HepG2 (cell line): Measurements from ENCODE around the gene TAF8. TPM values are rescaled to one million over a fixed set of nuclear protein-coding genes. Genes with fewer than 3 reads are reported as not detected.

ENCODE experiments used
- AHDC1 ChIP-seq: sonication (generic); formaldehyde crosslinking; IDR thresholded peaks from 2 replicates; pipeline ENCODE4 v1.5.1; 2020; ENCODE audit warnings: mild to moderate bottlenecking, missing genetic modification reagents, borderline replicate concordance
- ATF3 ChIP-seq: sonication (generic); formaldehyde crosslinking; IDR thresholded peaks from 2 replicates; pipeline ENCODE4 v1.4.0; 2020; ENCODE audit warnings: missing genetic modification reagents
- ATRX ChIP-seq: sonication (generic); formaldehyde crosslinking; IDR thresholded peaks from 2 replicates; pipeline ENCODE4 v1.4.0; 2020; ENCODE audit warnings: missing genetic modification reagents, borderline replicate concordance
- CC2D1A ChIP-seq: sonication (generic); formaldehyde crosslinking; IDR thresholded peaks from 2 replicates; pipeline ENCODE4 v1.8.1; 2023; ENCODE audit warnings: mild to moderate bottlenecking, missing genetic modification reagents
- CREB1 ChIP-seq, 2 experiments: fragments of 450-650 bp in 1 of 2; IDR thresholded peaks; 2 replicates each; pipeline ENCODE4 v1.6.1; 2016 to 2017; ENCODE audit warnings: control low read depth in 1 of 2, mild to moderate bottlenecking in 1 of 2, missing compliant biosample characterization in 1 of 2, missing genetic modification characterization in 1 of 2
- CREM ChIP-seq, 2 experiments: sonication (generic) in 1 of 2; formaldehyde crosslinking in 1 of 2; IDR thresholded peaks; 2 replicates each; pipeline versions ENCODE4 v1.4.0 to v1.6.1; 2016 to 2020; ENCODE audit warnings: antibody characterized with exemption in 1 of 2, mild to moderate bottlenecking in 1 of 2, missing genetic modification reagents in 1 of 2
- KDM1A ChIP-seq: IDR thresholded peaks from 2 replicates; pipeline ENCODE4 v1.6.1; 2016; ENCODE audit warnings: missing compliant biosample characterization
- TEAD3 ChIP-seq: optimal IDR thresholded peaks from 2 replicates; pipeline ENCODE3; 2016; ENCODE audit warnings: borderline replicate concordance
- ZBTB49 ChIP-seq: sonication (generic); formaldehyde crosslinking; IDR thresholded peaks from 2 replicates; pipeline ENCODE4 v1.4.0; 2020; ENCODE audit warnings: missing genetic modification reagents, borderline replicate concordance
- ZGPAT ChIP-seq: IDR thresholded peaks from 2 replicates; pipeline ENCODE4 v1.6.1; 2016; ENCODE audit warnings: mild to moderate bottlenecking
- ZMAT3 ChIP-seq: sonication (generic); formaldehyde crosslinking; conservative IDR thresholded peaks from 2 replicates; pipeline ENCODE4 v1.7.0; 2021; ENCODE audit warnings: missing genetic modification reagents
- ZMYM4 ChIP-seq: sonication (generic); formaldehyde crosslinking; IDR thresholded peaks from 2 replicates; pipeline ENCODE4 v1.8.1; 2023; ENCODE audit warnings: mild to moderate bottlenecking, missing genetic modification reagents
- ZNF282 ChIP-seq: fragments of 450-650 bp; IDR thresholded peaks from 2 replicates; pipeline ENCODE4 v1.6.1; 2018; ENCODE audit not compliant: partially characterized antibody
- ZNF607 ChIP-seq: sonication (generic); formaldehyde crosslinking; IDR thresholded peaks from 2 replicates; pipeline ENCODE4 v1.5.1; 2020; ENCODE audit warnings: missing genetic modification reagents, mild to moderate bottlenecking, borderline replicate concordance
- ZNF691 ChIP-seq: sonication (generic); formaldehyde crosslinking; IDR thresholded peaks from 2 replicates; pipeline ENCODE4 v1.4.0; 2020; ENCODE audit warnings: missing genetic modification reagents, low read depth, mild to moderate bottlenecking, borderline replicate concordance
- ZNF746 ChIP-seq: sonication (generic); formaldehyde crosslinking; IDR thresholded peaks from 2 replicates; pipeline ENCODE4 v1.8.0; 2022; ENCODE audit warnings: mild to moderate bottlenecking, missing genetic modification reagents
- polyA plus RNA-seq, 8 experiments: library from polyadenylated mRNA; depleted of rRNA in 3 of 8; stranded (reverse) in 7 of 8; unstranded in 1 of 8; fragments of >200 nt; fragmentation: Illumina TruSeq in 4 of 8; extraction: Trizol in 4 of 8; gene quantifications; 2 replicates each; pipeline versions ENCODE4 v1.2.1 to v1.2.3, GENCODE V29; 2011 to 2016; ENCODE audit warnings: low read depth in 4 of 8, missing spikeins in 1 of 8, mixed read lengths in 1 of 8; ENCODE audit not compliant: insufficient read depth in 1 of 8
- total RNA-seq, 5 experiments: library from RNA; depleted of rRNA; stranded (reverse); fragments of >200 nt; fragmentation: Illumina TruSeq; extraction: Trizol; gene quantifications; 2 replicates each; pipeline ENCODE4 v1.2.3, GENCODE V29; 2016; ENCODE audit warnings: low read depth in 1 of 5

The TAF8 gene
- total and polyA plus RNA-seq, 2 of the 13 experiments (the other 11 are each of a cell fraction or from before 2014, with no cell fraction given) = 25.2 to 25.8 TPM

- peak; percentile 4 for TF ChIP-seq TEAD3 (CRISPR knock-in tag)
- no peak for TF ChIP-seq ZNF282
- no peak for TF ChIP-seq AHDC1 (CRISPR knock-in tag)
- peak; percentile 74; the same call in 1 of the 2 replicates for TF ChIP-seq ZBTB49 (CRISPR knock-in tag)
- 0 out of 2 replicates have a peak, but pooled peaks have one; percentile 52 for TF ChIP-seq ZMAT3 (CRISPR knock-in tag)
- peak; percentile 82 for TF ChIP-seq ZMYM4
- no peak for TF ChIP-seq ATRX
- peak; percentile 89 for TF ChIP-seq CREM (IDR thresholded peaks at IDR 0.05)
- no peak for TF ChIP-seq CREM (CRISPR knock-in tag; IDR thresholded peaks at IDR 0.05)
- TF ChIP-seq ZGPAT (CRISPR knock-in tag) = peak; percentile 84
- TF ChIP-seq CC2D1A = peak; percentile 77; the same call in 1 of the 2 replicates
- peak; percentile 72 for TF ChIP-seq CREB1 (IDR thresholded peaks at IDR 0.05)
- TF ChIP-seq CREB1 (CRISPR knock-in tag; IDR thresholded peaks at IDR 0.05) = peak; percentile 90
- TF ChIP-seq ZNF691 = peak; percentile 89; the same call in 1 of the 2 replicates
- 0 out of 2 replicates have a peak, but pooled peaks have one; percentile 33 for TF ChIP-seq ZNF607 (CRISPR knock-in tag)
- no peak for TF ChIP-seq KDM1A (CRISPR knock-in tag)
- TF ChIP-seq ATF3 = peak; percentile 56; the same call in 1 of the 2 replicates
- no peak for TF ChIP-seq ZNF746
These were observed at the start of gene TAF8 (continued) for GRCh38 chr6:42050297-42051267.
